Lung microvascular endothelial cell (primary cell): Measurements from ENCODE around the gene SULT1A2. TPM values are rescaled to one million over a fixed set of nuclear protein-coding genes. Genes with fewer than 3 reads are reported as not detected.
"Not testable (repeated sequence)": the region's sequence is repeated elsewhere in the genome, so short reads cannot be mapped to it uniquely, and the experiment has no call there.

Source experiments
- DNase-seq, 2 donors: peaks; one replicate each; pipeline versions ENCODE4 v3.0.0 to v3.0.0-alpha.2; 2010; ENCODE audit warnings: low read depth in 2 of 2
- total RNA-seq: library from RNA; depleted of rRNA; stranded (reverse); fragments of >200 nt; gene quantifications from 2 replicates; pipeline ENCODE4 v1.2.1, GENCODE V29; 2014

SULT1A2 gene
- total RNA-seq, 1 donor from 2014 or later, result not detected

DNA sequence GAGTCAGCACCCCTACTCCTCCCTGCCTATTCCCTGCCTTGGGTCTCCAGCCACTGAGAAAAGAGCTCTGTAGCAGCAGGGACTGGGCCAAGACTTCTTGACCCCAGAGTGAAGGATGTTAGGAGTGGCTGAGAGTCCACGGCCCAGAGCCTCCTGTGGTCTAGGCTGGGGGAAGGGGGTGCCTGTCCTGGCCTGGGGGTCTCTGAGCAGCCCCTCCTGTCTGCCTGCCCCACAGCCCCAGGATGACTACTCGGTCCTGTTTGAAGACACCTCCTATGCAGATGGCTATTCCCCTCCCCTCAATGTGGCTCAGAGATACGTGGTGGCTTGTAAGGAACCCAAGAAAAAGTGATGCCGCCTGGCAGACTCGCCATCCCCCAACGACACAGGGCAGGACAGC, 5.5 kb downstream of the SULT1A2 start:
- DNase-seq, result no peak

DNA sequence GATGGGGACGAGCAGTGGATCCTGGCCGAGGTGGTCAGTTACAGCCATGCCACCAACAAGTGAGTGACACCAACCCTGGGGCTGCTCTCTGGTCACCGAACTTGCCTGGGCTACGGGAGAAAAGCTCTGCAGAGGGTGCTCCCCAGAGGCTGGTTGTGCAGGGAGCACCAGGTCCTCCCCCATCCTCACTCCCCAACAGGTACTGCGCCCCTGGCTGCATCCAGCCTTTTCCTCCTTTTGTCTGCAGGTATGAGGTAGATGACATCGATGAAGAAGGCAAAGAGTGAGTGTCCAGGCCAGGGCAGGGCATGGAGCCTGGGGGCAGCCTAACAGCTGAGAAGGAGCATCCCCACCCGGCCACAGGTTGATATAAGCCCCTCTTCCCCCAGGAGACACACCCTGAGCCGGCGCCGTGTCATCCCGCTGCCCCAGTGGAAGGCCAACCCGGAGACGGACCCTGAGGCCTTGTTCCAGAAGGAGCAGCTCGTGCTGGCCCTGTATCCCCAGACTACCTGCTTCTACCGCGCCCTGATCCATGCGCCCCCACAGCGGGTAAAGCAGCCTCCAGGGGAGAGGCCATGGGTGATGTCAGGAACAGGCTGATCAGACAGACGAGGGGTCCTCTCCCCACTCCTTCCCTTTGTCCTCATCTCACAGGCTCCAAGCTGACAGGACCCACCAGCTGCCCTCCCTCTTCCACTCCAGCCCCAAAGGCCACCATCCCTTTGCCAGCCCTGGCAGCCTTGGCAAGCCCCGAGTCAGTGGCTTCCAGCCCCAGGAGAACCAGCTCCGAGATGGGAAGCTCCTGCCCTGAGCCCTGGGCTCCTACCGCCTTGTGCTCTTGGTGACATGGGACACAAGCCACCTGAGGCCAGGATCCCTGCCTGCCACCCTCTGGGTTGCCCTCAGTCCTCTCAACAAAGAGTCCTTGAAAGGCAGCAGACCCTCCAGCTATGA, 6.2 kb downstream of the SULT1A2 start:
- DNase-seq, result no peak

DNA sequence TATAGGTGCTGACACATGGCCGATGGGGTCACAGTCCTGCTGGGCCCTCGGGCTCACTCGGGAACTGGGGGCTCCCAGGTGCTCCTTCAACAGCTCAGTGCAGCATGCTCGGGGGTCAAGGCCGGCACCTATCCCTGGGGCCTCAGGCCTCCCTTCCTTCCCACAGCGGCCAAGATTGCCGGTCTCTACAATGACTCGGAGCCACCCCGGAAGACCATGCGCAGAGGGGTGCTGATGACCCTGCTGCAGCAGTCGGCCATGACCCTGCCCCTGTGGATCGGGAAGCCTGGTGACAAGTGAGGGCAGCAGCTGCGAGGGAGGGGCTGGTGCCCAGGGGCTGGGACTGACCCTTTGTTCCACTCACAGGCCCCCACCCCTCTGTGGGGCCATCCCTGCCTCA, 6.9 kb downstream of the SULT1A2 start:
- no peak for DNase-seq

DNA sequence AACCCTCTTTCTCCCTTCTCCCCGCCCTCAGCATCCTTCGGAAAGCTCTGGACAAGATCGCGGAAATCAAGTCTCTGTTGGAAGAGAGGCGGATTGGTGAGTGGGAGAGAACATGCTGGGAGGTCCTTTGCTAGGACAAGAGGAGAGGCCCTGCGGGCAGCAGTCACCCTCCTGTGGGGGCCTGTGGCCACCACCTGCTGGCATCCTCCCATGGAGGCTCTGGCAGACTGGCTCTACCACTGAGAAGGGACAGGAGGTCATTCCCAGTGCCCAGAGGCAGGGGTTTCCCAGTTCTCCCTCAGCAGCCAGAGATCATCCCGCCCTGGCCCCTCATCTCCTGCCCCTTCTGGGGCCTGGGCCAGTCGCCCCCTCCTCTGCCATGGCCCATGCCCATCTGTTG, 7.8 kb downstream of the SULT1A2 start:
- no peak for DNase-seq

DNA sequence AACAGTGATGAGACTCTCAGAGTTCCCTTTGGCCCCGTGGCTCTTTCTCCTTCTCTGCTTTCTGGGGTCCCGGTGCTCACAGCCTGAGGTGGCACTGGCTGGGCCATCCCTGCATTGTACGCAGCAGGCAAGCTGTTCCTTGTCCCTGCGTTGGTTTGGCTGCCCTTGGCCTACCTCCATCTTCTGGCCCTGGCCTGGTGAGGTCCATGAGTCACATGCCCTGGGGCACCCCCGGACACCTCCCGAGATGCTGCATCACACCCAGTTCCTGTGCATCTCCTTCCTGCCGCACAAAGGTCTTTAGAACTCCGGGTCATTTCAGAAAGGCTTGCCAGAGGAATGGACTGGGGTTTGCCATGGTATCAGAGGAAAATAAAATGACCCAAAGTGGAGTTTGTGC, 9.5 kb downstream of the SULT1A2 start:
- peak; percentile 31 to 55 for DNase-seq

DNA sequence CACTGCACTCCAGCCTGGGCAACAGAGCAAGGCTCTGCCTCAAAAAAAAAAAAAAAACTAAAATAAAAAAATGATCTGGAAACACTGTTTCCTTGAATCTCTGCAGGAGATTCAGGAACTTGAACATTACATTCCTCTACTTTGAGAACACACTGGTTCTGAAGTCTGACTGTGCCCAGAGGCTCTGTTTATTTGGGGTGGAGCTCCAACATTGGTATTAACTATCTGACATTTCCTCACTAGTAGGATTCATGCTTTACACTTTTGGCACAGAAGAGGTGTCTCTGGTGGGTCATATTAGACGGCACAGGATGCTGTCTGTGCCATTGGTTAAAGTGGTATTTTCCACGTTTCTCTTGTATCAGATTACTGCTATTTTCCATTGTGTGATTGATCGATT, 10.4 kb downstream of the SULT1A2 start:
- no peak for DNase-seq

DNA sequence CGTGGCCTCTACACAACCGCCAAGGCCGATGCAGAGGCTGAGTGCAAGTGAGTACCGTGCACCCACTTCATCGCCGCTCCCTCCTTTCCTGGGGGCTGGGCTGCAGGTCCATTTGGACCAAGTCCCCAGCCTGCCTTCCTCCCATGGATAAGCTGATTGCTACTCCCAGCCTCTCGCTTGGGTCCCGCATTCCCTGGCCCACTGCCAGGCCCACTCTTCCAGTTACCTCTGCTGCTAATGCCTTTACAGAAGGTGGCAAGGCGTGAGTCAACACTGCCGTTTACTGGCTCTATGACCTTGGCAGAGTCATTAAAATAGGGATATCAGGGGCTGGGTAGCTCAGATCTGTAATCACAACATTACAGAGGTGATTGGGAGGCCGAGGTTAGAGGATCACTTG, 11.2 kb downstream of the SULT1A2 start:
- DNase-seq, result peak in 1 of 2 donors; percentile 23

DNA sequence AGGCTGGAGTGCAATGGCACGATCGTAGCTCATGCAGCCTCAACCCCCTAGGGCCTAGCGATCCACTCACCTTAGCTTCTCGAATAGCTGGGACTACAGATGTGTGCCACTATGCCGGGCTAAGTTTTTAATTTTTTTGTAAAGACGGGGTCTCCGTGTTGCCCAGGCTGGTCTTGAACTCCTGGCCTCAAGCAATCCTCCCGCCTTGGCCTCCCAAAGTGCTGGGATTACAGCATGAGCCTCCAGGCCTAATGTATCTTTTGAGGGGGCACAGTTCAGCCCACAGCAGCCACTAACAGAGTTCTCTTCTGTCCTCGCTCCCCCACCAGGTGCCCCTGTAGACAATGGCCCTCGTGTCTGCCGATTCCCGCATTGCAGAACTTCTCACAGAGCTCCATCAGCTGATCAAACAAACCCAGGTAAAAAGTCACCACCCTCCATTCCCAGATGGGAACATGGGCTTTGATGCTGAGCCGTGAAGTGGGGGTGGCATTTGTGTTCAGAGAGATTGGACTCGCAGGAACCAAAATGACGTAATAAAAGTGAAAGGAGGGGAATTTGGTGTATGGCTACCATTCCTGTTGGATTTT, 16.0 kb downstream of the SULT1A2 start:
- DNase-seq, result no peak

DNA sequence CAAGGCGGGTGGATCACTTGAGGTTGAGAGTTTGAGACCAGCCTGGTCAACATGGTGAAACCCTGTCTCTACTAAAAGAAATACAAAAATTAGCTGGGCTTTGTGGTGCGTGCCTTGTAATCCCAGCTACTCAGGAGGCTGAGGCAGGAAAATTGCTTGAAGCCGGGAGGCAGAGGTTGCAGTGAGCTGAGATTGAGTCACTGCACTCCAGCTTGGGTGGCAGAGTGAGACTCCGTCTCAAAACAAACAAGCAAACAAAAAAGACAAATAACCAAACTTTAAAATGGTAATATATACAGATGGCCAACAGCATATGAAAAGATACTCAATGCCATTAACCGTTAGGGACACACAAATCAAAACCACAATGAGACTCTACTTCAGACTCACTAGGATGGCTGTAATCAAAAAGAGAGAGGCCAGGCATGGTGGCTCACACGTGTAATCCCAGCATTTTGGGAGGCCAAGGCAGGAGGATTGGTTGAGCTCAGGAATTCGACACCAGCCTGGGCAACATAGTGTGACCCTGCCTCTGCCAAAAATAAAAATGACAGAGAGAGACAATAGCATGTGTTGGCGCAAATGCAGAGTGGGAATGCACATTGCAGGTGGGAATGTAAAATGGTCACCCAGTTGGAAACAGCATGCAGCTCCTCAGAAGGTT, 21.3 kb downstream of the SULT1A2 start:
- DNase-seq, result no peak

DNA sequence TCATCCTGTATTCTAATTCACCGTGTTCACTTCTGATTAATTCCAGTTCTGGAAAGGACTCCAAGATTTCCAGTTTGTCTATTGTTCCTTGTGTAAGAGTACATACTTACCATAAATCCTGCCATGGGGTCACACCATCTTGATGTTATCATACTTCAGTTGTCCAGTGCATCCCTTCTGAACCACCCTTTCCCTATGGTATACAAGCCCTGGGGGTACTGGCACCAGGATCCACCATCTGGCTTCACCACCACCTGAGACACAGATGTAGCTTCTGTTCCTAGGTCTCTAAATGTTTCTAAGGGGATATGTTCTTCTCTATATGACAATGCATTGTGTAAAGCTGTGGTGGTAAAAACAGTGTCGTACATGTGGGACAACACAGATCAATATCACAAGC, 21.9 kb downstream of the SULT1A2 start:
- DNase-seq, result no peak

DNA sequence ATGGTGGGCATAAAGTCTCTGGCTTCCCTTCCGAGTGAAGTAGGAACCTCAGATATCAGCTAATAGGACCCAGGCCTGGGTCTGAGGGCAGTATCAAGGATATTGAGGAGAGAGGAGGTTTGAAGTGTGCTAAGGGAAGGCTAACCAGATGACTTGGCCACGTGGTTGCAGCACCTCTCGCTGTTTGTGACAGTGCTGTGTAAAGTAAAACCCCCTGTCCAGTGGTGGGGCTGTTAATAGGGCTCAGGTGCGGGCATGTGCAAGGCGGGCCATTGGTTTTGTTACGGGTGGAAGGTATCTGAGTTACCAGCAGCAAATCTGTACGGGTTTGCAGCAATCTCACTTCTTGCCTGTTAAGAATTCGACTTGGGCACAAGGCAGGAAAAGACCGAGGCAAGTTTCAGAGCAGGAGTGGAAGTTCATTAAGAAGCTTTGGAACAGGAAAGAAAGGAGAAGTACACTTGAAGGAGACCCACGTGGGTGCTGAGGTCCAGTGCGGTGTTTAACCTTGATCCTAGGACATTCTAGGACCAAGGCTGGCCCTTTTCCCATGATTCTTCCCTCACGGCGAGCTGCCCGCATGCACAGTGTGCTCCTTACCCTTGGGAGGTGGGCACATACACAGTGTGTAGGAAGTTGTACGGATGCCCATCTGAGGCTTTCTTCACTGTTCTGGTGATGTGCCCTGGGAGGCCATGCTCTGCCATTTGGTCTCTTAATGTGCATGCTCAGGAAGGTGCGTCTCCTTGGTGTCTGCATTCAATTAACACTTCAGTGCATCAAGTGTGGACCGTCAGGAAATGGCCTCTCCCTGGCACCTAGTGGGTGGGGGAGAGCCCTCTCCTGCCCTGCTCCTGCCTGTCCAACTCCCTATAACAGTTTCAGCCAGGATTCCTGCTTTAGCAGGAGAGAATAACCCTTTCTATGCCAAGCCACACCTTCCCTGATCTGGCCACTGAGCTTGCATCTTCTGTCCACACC, 22.8 kb downstream of the SULT1A2 start:
- no peak for DNase-seq

DNA sequence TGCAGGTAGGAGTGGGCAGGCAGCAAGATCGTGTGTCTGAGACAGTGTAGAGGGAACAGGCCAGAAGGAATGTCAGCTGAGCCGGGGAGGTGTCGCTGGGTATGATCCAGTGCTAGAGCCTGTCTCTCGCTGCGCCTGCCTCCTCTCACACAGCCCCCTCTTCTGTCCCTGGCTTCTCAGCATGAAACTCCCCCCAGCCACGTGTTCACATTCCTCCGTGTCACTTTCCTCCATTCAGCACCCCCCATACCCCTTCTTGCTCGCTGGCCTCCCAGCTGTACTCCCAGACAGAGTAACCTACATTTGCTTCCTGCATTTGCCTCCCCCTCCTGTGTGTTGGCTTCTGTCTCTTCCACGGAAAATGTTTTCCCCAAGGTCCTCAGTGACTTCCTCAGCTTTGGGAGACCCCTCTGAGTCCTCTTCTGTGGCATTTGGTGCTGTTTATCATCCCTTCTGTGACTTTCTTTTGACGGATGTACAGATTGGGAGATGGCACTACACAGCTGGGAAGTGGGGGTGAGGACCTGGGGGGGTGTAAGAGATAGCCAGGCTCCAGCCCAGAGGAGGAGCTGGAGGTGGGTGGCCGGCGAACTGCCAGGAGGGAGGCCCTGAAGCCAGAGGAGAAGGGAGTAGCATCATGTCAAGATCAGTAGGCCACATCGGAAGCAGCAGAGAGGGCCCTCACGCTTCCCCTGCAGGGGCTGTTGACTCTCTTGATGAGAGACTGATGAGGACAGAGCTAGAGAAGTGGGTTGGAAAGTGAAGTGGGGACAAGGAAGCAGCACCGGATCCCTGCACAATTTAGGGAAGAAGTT, 23.9 kb downstream of the SULT1A2 start:
- DNase-seq, result no peak

DNA sequence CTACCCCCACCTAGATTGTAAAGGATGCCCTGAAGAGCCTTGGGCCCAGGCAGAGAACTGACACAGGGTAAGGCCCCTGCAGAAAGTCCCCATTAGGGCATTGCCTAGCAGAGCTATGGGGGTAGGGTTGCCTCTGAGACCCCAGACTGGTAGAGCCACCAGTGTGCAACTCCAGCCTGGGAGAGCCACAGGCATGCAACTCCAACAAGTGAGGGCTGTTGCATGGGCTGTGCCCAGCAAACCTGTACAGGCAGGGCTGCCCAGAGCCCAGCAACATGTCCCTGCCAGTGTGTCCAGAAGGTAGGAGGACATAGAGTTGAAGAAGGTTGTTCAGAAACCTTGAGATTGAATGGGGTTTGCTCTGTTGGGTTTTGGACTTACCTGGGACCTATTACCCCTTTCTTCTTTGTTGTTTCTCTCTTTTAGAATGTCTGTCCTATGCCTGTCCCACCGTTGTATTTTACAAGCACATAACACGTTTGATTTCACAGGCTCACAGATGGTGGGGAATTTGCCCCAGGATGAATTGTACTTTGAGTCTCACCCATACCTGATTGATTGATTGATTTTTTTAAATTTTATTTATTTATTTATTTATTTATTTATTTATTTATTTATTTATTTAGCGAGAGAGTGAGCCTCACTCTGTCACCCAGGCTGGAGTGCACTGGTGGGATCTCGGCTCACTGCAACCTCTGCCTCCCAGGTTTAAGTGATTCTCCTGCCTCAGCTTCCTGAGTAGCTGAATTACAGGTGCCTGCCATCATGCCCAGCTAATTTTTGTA, 26.7 kb downstream of the SULT1A2 start:
- no peak for DNase-seq

DNA sequence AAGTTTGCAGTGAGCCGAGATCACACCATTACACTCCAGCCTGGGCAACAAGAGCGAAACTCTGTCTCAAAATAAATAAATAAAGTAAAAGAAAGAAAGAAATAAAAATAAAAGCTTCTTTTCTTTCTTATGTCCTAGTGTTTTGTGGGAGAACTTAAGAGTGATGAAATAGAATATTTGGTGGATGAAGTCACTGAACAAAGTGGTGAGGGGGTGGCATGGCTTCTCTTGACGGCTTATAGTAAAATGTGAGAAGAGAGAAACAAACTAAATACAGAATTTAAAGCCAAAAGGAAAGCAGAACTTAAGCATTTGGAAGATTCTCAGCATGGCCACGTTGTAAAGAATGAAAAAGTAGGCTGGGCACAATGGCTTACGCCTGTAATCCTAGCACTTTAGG, 27.8 kb downstream of the SULT1A2 start:
- no peak for DNase-seq

DNA sequence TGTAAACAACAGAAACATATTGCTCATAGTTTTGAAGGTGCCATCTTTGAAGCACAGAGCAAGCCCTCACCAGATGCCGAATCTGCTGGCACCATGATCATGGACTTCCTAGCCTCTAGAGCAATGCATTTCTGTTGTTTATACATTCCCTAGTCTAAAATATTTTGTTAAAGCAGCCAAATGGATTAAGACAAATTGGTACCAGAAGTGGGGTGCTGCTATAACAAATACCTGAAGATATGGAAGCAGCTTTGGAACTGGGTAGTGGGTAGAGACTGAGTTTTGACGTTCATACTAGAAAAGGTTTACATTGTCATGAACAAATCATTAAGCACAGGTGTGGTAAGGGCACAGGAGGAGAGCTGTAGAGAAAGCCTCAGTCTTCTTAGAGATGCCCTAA, 29.6 kb downstream of the SULT1A2 start:
- DNase-seq, result no peak

DNA sequence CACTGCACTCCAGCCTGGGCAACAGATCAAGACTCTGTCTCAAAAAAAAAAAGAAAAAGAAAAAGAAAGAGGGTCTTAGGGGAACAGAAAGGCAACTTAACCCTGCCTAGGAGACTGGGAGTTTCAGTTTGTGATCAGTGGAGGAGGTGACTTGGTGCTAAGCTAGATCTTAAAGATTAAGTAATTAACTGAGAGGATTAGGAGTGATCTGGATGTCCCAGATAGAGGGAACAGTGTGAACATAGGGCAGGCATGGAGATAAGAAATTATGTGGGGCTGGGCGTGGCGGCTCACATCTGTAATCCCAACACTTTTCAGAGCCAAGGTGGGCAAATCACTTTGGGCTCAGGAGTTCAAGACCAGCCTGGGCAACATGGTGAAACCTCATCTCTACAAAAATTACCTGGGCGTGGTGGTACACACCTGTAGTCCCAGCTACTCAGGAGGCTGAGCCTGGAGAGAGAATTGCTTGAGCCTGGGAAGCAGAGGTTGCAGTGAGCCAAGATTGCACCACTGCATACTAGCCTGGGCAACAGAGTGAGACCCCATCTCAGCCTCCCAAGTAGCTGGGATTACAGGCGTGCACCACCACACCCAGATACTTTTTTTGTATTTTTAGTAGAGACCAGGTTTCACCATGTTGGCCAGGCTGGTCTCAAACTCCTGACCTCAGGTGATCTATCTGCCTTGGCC, 30.5 kb downstream of the SULT1A2 start:
- not testable (repeated sequence) for DNase-seq

DNA sequence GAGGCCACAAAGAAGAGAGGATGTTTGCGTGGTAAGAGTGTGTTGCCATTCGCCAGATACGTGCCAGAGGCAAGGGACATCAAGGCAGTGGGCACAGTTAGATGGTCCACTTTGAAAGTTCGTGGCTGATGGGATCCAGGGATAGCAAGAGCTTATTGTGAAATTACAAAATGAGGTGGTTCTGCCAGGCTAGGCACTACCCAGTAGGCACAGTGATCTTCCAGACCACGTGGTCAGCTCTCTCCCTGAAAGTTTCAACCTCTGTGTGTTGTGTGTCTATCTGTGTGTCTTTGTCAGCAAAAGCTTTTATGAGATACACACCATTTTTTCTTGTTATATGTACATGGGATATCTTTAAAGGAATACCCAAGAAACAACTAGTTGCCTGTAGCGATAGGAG, 33.6 kb downstream of the SULT1A2 start:
- DNase-seq, result no peak

DNA sequence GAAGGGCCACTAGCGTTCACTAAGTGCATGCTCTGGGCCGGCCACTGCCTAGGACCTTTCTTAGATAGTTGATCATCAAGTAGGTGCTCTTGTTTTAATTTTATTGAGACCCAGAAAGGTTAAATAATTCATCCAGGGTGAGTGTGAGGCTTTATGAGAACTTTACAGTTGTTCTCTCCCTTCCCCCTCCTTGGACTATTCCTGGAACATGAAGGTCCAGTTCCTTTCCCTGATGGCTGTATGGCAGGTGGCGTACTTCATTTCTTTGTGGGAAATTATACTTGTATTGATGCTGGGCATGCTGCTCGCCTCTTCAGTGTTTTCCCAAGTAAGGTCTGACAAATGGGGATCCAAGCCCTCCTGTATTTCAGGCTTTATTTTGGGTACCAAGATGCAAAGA, 34.7 kb downstream of the SULT1A2 start:
- DNase-seq, result no peak
